Osteocyte (in vitro differentiated cells): Measurements from ENCODE around the gene CIP2A. TPM values are rescaled to one million over a fixed set of nuclear protein-coding genes. Genes with fewer than 3 reads are reported as not detected.

Experiments used
- DNase-seq: peaks from one replicate; pipeline ENCODE4 v3.0.0; 2021; ENCODE audit warnings: mixed read lengths; ENCODE audit not compliant: unreplicated experiment; ENCODE audit errors: extremely low spot score
- H3K27ac Mint-ChIP-seq: one replicate; pipeline ENCODE4 v1.8.0; 2021; ENCODE audit warnings: mild to moderate bottlenecking, mixed read lengths; ENCODE audit not compliant: unreplicated experiment
- H3K27me3 Mint-ChIP-seq: one replicate; pipeline ENCODE4 v1.8.0; 2021; ENCODE audit warnings: mixed read lengths; ENCODE audit not compliant: unreplicated experiment
- H3K36me3 Mint-ChIP-seq: one replicate; pipeline ENCODE4 v1.8.0; 2021; ENCODE audit warnings: mixed read lengths; ENCODE audit not compliant: unreplicated experiment
- H3K4me1 Mint-ChIP-seq: one replicate; pipeline ENCODE4 v1.8.0; 2021; ENCODE audit warnings: mixed read lengths; ENCODE audit not compliant: unreplicated experiment
- H3K4me3 Mint-ChIP-seq: one replicate; pipeline ENCODE4 v1.8.0; 2021; ENCODE audit warnings: mild to moderate bottlenecking, moderate library complexity, mixed read lengths; ENCODE audit not compliant: unreplicated experiment
- H3K9me3 Mint-ChIP-seq: one replicate; pipeline ENCODE4 v1.8.0; 2021; ENCODE audit warnings: mixed read lengths; ENCODE audit not compliant: unreplicated experiment
- CTCF ChIP-seq: fragments of 200-600 bp; sonication (generic); IDR thresholded peaks from 2 replicates; pipeline ENCODE4 v1.5.0; 2021; ENCODE audit warnings: antibody characterized with exemption, mild to moderate bottlenecking, moderate library complexity
- total RNA-seq: library from RNA; stranded (reverse); gene quantifications from 2 replicates; pipeline ENCODE4 v1.2.1, GENCODE V29; 2021

The CIP2A gene
- total RNA-seq, 1 donor from 2014 or later: 10.2 TPM

GRCh38 chr3:108546692-108547091, 42.5 kb downstream of the CIP2A start:
- H3K4me1 Mint-ChIP-seq: peaks cover 12% of the 10 kb centered on the region
- no peaks in the 10 kb centered on the region for H3K9me3 Mint-ChIP-seq
- H3K27ac Mint-ChIP-seq: peak overlapping the region; percentile 54
- DNase-seq: no peak
- peak overlapping the region; percentile 44 for H3K4me3 Mint-ChIP-seq
- peaks cover 8% of the 10 kb centered on the region for H3K36me3 Mint-ChIP-seq
- no peaks in the 10 kb centered on the region for H3K27me3 Mint-ChIP-seq
- TF ChIP-seq CTCF: no peak

GRCh38 chr3:108546247-108546646, 43.0 kb downstream of the CIP2A start:
- Mint-ChIP-seq H3K36me3 (peaks cover 8% of the 10 kb centered on the region), H3K4me3 (peak overlapping the region; percentile 44), H3K9me3 (no peaks in the 10 kb centered on the region), H3K4me1 (peaks cover 12% of the 10 kb centered on the region), H3K27me3 (no peaks in the 10 kb centered on the region), H3K27ac (peak overlapping the region; percentile 54)
- DNase-seq: no peak
- no peak for TF ChIP-seq CTCF

- no peaks in the 10 kb centered on the region for H3K36me3 Mint-ChIP-seq
- H3K9me3 Mint-ChIP-seq: no peaks in the 10 kb centered on the region
- H3K4me3 Mint-ChIP-seq: no peak overlapping the region
- peaks cover 4% of the 10 kb centered on the region for H3K27me3 Mint-ChIP-seq
- TF ChIP-seq CTCF: no peak
- H3K4me1 Mint-ChIP-seq: no peaks in the 10 kb centered on the region
- DNase-seq: no peak
- H3K27ac Mint-ChIP-seq: no peak overlapping the region
These were observed 51.2 kb downstream of the CIP2A start for GRCh38 chr3:108538083-108538482.

GRCh38 chr3:108528459-108529252, 60.6 kb downstream of the CIP2A start:
- no peaks in the 10 kb centered on the region for H3K36me3 Mint-ChIP-seq

More at GRCh38 chr3:108528459-108529252, 60.6 kb downstream of the CIP2A start:
- Mint-ChIP-seq H3K27ac (no peak overlapping the region), H3K4me3 (no peak overlapping the region), H3K4me1 (peaks cover 5% of the 10 kb centered on the region), H3K27me3 (peaks cover 24% of the 10 kb centered on the region), H3K9me3 (no peaks in the 10 kb centered on the region)
- DNase-seq: no peak
- TF ChIP-seq CTCF: no peak
